Activated naive CD4-positive, alpha-beta T cell treated with anti-CD3 and anti-CD28 coated beads, Interleukin-2, amount 50 U/mL, for 24 hours (primary cell): ENCODE results near the gene MTF2.

Experiments
- H3K27ac Mint-ChIP-seq: one replicate; pipeline ENCODE4 v1.8.0; 2021; ENCODE audit warnings: mild to moderate bottlenecking, mixed read lengths
- H3K27me3 Mint-ChIP-seq: one replicate; pipeline ENCODE4 v1.8.0; 2021; ENCODE audit warnings: mixed read lengths
- H3K36me3 Mint-ChIP-seq: one replicate; pipeline ENCODE4 v1.8.0; 2021; ENCODE audit warnings: mixed read lengths
- H3K4me1 Mint-ChIP-seq: one replicate; pipeline ENCODE4 v1.8.0; 2021; ENCODE audit warnings: mixed read lengths
- H3K4me3 Mint-ChIP-seq: one replicate; pipeline ENCODE4 v1.8.0; 2021; ENCODE audit warnings: mild to moderate bottlenecking, mixed read lengths
- H3K9me3 Mint-ChIP-seq: one replicate; pipeline ENCODE4 v1.8.0; 2021; ENCODE audit warnings: mixed read lengths

Gene MTF2

DNA sequence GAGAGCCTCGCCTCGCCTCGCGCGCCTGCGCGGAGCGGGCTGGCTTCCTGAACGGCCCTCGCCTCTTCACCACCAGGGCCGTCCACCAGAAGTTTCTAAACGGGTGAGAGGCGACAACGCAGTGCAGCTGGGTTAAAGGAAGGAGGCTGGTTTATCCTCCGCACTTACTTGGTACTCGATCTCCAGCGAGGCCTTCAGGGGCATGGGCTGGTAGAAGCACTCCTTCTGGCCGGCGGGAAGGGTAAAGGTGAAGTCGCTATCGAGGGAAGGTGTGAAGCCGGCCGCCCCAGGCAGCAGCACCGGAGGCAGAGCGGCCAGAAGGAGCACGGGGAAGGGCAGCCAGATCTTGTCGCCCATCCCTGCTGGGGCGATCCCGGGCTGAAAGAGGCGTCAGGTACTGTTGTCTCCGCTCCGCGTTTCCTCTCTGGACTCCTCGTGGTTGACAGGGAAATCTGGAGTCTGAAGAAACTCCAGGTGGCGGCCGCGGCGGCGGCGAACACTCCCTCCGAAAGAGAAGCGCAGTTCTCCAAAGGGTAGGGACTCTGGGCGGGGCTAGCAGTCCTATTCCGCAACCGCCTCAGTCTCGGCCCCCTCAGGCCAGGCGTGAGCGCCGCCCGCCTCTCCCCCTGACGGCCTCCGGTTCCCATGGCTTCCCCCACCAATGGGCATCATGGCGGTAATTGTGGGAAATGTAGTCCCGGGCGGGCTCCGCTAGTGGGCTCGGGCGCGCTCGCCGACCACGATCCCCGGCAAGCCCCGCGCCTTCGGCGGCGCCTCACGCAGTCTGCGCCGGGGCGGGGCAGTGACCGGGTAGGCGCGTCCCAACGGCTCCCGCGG lies 101.0 kb downstream of the MTF2 start, which contains the start of gene TMED5:
TMED5 (minus strand) TSS at position 528 of the 837 bp plus-strand sequence; CDS start at position 357, 171 bp downstream.
- H3K4me1 Mint-ChIP-seq, result peaks cover 55% of the 10 kb centered on the region

GRCh38 chr1:93180723-93181613 lies 101.9 kb downstream of the MTF2 start, which contains the start of gene CCDC18:
CCDC18 (plus strand) TSS chr1:93180724; CDS start chr1:93183362, 2,638 bp downstream.
- Mint-ChIP-seq H3K4me3 (peak within 1 kb of the TSS; percentile 93), H3K9me3 (no peaks in the 10 kb centered on the region), H3K36me3 (peaks cover 9% of the 10 kb centered on the region), H3K27me3 (no peaks in the 10 kb centered on the region), H3K27ac (peak within 1 kb of the TSS; percentile 98), H3K4me1 (peaks cover 54% of the 10 kb centered on the region)

More for the DNA sequence above, 101.0 kb downstream of the MTF2 start, which contains the start of gene TMED5:
- Mint-ChIP-seq H3K27me3 (no peaks in the 10 kb centered on the region), H3K9me3 (no peaks in the 10 kb centered on the region), H3K27ac (peak within 1 kb of the TSS; percentile 98), H3K36me3 (peaks cover 9% of the 10 kb centered on the region), H3K4me3 (peak within 1 kb of the TSS; percentile 93)

GRCh38 chr1:93186667-93187066 lies 107.6 kb downstream of the MTF2 start:
- peaks cover 4% of the 10 kb centered on the region for H3K36me3 Mint-ChIP-seq
- H3K4me3 Mint-ChIP-seq, result no peak overlapping the region
- no peaks in the 10 kb centered on the region for H3K27me3 Mint-ChIP-seq
- peaks cover 23% of the 10 kb centered on the region for H3K4me1 Mint-ChIP-seq
- H3K27ac Mint-ChIP-seq, result no peak overlapping the region
- H3K9me3 Mint-ChIP-seq, result no peaks in the 10 kb centered on the region
